Stimulated activated CD8-positive, alpha-beta memory T cell treated with anti-CD3 and anti-CD28 coated beads, Interleukin-2, amount 100 ng/mL, for 48 hours (primary cell): ENCODE results near the gene SLFN14.
"Not testable (repeated sequence)": the region's sequence is repeated elsewhere in the genome, so short reads cannot be mapped to it uniquely, and the experiment has no call there.

Source experiments
- DNase-seq, 2 donors: peaks; one replicate each; pipeline ENCODE4 v3.0.0-alpha.2; 2020; ENCODE audit warnings: low read depth in 2 of 2

Gene SLFN14

GRCh38 chr17:35560703-35561102, at the start of gene SLFN14:
TSS of gene SLFN14 (minus strand) at chr17:35560819. CDS start at chr17:35558062, 2,757 bp downstream.
- DNase-seq, result no peak

DNA sequence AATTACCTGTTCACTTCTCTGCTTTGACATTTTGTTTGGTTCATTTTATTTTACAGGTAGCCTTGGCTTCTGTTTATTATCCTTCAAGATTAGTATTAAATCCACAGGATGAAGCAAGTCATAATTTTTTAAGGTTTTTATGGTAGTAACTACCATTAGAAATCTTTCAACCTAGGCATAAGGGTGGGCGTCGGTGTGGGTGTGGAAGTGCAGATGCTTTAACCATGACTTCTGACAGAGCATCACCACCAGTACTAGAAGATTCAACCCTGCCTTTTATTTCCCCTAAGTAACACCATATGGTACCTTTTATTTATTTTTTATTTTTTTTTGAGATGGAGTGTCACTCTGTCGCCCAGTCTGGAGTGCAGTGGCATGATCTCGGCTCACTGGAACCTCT, 49.2 kb upstream of the SLFN14 start:
- DNase-seq, result no peak

DNA sequence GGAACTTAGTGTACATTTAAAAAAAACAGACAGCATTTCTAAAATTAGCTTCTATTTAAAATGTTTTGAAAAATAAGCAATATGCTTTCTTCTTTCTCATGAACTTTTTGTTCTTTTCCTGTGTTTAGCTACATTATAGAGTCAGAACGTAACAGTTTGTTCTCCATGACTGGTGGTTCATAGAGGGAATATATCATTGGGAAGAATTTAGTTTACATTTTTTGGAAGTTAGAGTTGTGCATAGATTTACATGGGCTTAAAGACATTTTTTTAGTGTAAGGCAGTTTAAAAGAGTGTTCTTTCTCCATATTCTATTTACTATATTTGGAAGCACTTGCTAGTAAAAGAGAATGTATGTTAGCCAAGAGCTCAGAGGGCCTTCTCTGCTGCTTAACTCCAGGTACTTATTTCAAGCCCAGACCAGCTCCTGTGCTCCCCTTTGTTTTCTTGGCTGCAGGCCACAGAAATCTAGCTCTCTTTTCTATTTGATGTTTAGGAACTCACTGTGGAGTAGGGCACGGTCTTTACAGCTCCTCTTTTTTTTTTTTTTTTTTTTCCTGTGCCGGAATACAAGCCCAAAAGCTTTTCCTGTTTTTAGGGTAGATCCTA, 46.7 kb upstream of the SLFN14 start:
- no peak for DNase-seq

- DNase-seq, result no peak
Measured at GRCh38 chr17:35605678-35606077, 45.1 kb upstream of the SLFN14 start.

DNA sequence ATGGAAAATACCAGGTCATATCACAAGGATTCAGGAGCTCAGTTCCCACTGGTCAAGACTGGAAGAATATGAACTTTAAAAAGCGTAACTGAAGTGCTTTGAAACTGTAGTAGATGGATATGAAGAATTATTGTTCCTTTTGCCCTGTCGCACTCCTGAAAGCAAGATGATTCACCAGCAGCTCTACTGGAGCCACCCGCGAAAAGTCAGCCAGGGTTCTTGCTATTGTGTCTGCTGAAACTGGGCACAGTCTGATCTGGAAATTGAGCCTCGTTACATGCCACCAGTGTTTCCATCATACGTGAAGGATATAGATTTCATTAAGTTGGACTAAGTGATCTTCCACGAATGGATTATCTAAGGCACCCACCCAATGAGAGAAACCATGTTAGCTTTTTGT, 43.1 kb upstream of the SLFN14 start:
- no peak for DNase-seq

GRCh38 chr17:35597604-35598003, 37.0 kb upstream of the SLFN14 start:
- DNase-seq, result no peak

- DNase-seq, result no peak
Measured at GRCh38 chr17:35596530-35597233, 36.1 kb upstream of the SLFN14 start.

DNA sequence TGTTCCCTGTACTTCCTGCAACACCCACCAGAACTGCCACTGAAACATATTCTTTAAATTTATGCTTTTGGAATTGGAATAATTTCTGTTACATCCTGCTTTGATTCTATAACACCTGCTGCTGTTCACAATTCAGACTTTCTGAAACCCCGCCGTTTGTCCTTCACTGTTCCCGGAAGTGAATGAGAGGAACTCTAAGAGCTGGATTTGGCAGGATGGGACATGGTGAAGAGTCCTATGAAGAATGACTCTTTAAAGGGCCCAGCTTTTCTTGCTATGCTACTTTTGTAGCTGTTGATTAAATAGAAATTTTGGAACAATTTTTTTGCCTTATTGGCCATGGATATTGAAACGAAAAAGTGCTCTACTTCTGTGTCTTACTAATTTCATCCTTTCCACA, 35.5 kb upstream of the SLFN14 start:
- DNase-seq, result no peak

DNA sequence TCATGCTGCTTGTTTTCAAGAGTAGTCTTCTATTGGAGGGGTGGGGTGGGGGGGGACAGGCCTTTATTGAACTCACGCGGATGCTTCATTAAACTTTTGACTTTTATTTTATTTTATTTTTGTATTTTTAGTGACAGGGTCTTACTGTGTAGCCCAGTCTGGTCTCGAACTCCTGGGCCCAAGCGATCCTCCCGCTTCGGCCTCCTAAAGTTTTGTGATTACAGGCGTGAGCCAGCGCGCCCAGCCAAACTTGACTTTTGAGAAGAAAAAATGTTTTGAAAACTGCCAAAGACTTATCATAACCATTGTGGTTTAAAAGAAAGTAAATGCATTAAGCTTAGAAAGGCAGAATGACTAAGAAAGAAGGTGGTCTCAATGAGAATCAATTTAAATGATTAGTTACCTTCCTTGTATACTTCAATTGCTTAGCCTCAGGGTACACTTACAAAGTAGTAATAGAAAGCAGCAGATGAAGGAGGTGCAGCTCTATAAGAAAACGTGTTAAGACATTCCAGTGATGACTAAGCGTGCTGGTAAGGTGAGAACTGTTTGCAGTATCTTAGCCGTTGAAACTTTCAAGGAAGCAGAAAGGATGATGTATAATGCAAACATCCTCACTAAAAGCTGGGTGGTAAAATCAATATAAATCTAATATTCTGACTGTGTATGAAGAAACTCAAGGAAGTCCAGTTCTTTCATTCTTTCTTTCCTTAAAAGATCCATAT, 27.7 kb upstream of the SLFN14 start:
- no peak for DNase-seq

DNA sequence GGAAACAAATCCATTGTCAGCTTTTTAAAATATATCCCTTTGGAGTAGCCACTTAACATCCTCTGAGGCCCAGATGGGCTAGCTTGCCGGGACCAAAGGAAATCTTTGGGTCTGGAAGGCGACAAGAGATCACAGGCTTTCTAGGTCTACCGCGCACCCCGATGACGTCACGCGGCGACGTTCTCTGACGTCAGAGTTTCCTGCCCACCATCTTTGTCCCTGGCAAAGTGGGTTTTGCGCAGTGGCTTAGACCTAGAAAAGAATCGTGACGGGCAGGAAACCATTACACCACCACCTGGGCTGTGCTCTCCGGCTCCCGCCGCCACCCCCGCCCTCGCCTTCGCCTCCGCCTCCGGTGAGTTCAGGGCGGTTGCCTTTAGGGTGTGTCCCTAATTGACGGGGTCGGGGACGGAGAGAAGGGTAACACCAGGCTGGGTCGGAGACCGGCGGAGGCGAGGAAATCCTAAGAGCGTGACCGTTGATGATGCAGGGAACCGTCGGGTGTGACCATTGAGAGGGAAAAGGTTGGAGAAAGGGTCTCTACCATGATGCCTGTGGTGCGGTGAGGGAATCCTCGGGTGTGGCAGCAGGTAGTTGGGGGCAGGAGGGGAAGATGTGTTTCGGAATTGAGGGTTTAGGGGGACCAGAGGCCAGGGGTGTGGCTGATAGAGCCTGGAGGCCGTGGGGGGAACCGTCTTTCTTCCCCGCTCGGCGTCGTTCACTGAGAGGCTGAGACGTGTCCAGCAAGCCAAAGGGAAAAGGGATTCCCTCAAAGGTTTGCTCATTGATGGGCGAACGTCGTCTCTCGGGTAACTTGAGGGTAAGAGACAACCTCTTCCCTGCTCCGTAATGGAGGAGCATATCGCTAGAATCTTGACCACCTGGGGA, 26.7 kb upstream of the SLFN14 start, which contains the start of gene AP2B1:
Gene AP2B1, plus strand, starts transcription at position 249 of the 888 bp plus-strand sequence. CDS start 6,709 bp downstream, outside the sequence.
- peak; percentile 88 to 96 for DNase-seq

DNA sequence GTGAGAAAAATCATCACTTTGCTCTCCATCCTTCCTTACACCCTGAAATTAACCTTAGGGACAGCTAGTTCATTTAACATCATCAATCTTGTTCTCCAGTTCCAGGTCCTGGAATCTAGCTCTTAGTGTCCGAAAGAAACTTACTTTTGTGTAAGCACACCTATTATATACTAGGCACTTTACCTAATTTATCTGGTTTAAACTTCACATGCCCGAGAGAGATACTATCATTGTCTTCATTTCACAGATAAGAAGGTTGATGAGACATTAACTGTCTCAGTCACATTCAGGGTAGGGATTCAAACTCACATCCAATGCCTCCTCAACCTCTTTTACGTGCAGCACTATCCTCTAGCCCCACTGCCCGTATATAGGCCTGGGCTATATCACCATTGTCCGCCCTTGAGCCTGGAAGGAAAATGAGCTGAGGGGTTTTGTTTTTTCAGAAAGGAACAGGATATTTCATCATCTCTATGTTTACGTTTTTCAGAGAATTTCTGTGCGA, 26.0 kb upstream of the SLFN14 start:
- no peak for DNase-seq

DNA sequence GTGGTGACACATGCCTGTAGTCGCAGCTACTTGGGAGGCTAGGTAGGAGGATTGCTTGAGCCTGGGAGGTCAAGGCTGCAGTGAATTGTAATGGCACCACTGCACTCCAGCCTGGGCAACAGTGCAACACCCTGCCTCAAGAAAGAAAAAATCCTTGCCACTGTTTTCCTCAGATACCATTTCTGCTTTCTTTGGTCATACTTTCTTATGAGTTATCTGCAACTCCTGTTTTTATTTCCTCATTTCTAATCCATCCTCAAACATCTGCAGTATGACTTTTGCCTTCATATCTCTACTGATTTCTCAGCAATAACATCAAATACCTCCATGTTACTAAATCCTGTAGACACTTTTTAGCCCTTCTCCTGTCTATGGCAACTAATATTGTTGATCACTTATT, 23.4 kb upstream of the SLFN14 start:
- no peak for DNase-seq

DNA sequence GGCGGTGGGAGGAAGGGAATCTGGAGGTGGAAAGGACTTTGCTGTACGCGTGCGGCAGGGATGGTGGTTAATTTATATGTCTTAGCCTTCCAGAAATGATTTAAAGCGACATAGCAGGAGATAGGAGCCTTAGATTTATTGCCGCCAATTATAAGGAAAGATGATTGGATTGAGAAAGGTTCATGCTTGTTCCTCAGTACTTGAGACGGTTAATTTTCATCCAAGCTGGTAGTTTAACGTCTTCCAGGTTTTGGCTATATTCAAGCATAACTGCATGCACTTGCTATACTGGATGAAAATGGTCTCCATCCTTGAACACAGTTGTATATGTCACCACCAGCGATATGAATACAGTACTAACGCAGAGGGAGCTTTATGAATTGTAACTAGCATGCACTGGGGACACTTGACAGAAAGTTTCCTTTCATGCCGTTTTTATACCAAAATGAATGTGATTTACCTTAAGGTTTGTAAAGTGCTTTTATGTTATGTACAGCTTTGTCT, 18.4 kb upstream of the SLFN14 start:
- no peak for DNase-seq

- peak; percentile 72 to 77 for DNase-seq
Measured at GRCh38 chr17:35578197-35578928, 17.7 kb upstream of the SLFN14 start, which contains the start of gene PEX12. TSS of gene PEX12 (minus strand) at chr17:35578571. CDS start at chr17:35578021, 550 bp downstream.

DNA sequence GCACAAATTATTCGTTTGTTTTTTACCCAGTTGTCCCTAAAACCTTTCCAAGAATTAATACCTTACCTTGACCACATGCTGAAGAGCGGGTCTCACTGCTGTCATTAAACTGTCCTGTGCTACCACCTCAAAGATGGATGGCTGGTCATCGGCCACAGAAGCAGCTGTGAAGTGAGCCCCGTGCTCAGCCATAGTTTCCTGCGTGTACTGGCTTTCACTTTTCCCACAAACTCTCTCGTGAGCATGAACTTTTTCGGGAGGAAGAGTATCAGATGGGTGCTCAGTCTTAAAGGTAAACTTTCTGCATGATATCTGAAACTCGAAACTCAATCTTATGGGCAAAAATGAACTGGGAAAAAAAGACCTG, 17.2 kb upstream of the SLFN14 start:
- no peak for DNase-seq

DNA sequence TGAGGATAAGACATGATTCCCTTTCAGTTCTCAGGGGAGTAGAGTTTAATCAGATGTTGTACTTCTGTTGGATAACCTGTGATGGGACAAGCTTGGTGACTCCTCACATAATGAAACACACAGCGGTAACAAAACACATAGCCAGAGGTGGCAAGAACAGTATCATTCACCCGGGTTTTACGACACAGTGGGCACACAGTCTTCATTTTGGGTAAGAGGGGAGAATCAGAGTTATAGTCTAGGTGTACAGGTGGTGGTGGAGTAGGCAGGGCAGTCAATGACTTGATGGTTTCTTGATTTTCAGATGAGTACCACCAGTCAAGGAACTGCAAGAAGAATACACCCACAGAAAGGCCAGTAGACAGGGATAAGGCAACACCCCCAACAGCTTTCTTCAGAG, 15.1 kb upstream of the SLFN14 start:
- DNase-seq, result no peak

DNA sequence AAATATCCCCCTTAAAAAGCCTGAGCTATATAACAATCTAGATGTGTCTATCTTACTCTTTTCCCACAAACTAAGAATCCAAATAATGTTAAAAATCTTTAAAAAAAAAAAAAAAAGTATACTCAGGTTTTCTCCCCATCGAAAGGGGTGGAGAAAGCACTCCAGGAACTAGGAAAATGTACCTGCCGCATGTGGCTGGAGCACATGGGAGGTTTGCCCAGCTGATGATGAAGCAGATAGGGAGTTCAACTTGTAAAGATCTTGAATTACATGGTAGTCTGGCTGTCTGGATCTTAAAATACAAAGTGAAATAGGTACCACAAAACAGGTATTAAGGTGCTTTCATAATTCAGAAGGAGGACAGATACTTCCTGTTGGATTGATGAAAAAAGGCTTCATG, 8.8 kb upstream of the SLFN14 start:
- DNase-seq, result no peak

DNA sequence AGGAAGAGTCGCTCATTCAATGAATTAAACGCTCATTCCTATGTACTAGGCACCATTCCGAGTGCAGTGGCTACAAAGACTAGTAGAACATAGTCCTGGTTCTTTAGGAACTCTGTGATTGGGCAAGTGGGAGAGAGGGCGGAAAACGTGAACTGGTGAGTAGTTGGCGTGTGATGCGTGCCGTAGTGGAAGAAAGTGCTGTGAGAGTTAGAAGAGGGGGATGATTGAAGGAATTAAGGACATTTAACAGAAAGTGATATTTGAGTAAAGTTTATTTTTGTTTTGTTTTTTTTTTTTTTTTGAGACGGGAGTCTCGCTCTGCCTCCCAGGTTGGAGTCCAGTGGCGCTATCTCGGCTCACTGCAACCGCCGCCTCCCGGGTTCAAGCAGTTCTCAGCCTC, 7.9 kb upstream of the SLFN14 start:
- no peak for DNase-seq

DNA sequence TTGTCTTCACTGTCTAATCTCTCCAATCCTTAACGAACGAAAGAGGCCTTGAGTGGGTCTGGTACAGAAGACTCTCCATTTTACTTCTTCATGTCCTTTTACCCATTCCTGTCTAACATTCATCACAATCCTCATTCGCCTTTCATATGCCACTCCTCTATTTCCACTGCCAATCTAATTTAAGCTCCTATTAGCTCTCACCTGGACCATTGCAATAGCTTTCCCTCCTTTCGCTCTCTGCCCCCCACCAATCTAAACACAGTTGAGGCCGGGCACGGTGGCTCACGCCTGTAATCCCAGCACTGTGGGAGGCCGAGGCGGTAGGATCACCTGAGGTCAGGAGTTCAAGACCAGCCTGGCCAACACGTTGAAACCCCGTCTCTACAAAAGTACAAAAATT, 6.3 kb upstream of the SLFN14 start:
- DNase-seq, result no peak

DNA sequence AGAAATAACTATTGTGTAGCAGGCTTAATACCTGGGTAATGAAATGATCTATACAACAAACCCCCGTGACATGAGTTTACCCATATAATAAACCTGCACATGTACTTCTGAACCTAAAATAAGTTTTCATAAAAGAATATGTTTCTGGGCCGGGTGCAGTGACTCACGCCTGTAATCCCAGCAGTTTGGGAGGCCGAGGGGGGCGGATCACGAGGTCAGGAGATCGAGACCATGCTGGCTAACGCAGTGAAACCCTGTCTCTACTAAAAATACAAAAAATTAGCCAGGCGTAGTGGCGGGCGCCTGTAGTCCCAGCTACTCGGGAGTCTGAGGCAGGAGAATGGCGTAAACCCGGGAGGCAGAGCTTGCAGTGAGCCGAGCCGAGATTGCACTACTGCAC, 2.6 kb upstream of the SLFN14 start:
- DNase-seq, result not testable (repeated sequence)
